Activated CD4-positive, CD25-positive, alpha-beta regulatory T cell treated with anti-CD3 and anti-CD28 coated beads, Interleukin-2, amount 50 U/mL, for 24 hours (primary cell): ENCODE data around the gene ATP8B2.
"Not testable (repeated sequence)": the region's sequence is repeated elsewhere in the genome, so short reads cannot be mapped to it uniquely, and the experiment has no call there.

Source experiments
- ATAC-seq, 2 donors: fragments of 150-1000 bp; cut with Tn5 transposase; one replicate each; pipeline ENCODE4 v1.10.0; 2021; ENCODE audit warnings: mild to moderate bottlenecking in 1 of 2, moderate library complexity in 1 of 2

Gene ATP8B2

DNA sequence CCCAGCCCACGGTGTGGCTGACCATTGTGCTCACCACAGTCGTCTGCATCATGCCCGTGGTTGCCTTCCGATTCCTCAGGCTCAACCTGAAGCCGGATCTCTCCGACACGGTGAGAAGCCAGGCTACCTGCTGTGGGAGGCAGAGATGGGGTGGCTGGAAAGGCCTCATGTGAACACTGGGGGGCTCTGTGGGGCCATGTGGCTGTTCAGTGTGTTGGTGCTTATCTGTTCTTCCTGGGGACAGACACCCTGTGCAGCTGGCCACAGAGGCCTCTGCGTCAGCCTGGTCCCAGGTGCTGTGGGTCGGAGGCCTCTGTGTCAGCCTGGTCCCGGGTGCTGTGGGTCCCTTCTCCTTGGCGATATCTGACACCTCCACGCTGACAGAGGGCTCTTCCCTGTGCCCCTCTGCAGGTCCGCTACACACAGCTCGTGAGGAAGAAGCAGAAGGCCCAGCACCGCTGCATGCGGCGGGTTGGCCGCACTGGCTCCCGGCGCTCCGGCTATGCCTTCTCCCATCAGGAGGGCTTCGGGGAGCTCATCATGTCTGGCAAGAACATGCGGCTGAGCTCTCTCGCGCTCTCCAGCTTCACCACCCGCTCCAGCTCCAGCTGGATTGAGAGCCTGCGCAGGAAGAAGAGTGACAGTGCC, 23.2 kb downstream of the ATP8B2 start:
- no peak for ATAC-seq

DNA sequence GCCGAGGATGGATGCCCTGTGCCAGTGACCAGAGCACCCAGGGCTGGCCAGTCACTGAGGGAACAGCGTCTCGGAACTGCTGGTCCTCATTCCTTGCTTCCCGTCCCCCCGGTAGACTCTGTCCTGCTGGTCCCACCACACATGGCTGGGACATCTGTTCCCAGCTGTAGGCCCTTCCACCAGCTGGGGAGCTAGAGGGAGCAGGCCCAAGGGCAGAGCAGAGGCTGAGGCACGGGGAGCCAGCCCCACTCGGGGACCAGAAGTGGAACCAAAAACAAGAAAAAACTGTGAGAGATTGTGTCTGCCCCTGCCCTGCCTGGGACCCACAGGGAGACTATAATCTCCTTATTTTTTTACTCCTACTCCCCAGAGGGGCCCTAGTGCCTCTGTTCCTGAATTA, 23.8 kb downstream of the ATP8B2 start:
- ATAC-seq = no peak

DNA sequence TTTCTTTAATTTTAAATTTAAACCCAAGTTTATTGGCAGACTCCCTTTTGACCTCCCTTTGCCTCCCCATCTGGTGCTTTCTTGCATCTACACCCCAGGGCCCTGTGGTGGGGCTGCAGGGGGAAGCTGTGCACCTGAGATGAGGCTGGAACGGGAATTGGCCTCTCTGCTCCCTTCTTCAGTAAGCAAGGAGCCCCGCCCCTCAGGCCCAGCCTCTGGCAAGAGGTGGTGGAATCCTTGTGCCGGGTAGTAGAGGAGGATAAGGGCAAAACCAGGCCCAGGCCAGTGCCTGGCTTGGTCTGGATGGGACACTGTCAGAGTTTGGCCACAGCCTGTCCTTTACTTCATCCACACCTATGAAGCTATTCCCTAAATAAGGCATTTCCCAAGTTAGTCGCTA, 25.1 kb downstream of the ATP8B2 start:
- no peak for ATAC-seq

DNA sequence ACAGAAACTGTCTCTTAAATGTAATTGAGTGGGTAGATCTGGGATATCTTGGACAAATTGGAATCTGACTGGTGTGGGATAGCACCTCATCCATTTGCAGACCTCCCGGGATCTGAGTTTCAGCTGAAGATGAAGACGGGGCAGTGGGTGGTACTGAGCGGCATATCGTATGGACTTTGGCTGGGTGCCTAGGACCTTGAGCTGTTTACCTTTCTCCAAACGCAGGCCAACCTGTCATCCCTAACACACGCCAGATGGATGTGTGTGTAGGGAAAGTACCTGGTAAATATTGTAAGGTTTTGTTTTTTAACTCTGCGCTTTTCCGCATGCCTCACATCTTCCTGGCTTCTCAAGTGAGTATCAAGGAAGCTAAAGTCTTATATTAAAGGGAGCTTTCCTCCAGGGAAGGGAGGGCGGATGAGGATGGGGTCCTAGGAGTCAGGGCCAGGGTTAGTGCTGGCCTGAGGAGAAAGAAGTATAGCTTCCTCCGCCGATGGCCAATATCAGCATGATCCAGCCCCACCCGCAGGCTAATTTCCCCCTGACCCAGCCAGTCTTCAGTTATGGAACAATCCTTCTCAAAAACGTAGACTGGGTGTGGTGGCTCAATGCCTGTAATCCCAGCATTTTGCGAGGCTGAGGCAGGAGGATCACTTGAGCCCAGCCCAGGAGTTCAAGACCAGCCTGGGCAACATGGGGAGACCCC, 26.2 kb downstream of the ATP8B2 start:
- no peak for ATAC-seq

DNA sequence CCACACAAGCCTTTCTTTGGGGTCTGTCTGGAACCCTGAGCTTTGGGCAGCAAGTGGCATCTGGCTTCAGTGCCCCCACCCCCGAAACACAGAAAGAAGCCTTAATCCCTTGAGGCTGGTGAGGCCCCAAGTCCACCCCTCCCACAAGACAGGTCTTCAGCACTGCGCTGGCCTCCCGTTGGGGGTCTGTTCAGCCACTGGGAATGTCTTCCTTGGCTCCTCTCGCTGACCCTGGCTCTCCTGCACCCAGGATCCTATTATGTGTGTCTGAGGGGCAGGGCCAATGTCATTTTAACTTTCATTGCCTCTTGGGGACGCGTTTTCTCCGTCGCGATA, 26.9 kb downstream of the ATP8B2 start:
- ATAC-seq = no peak

DNA sequence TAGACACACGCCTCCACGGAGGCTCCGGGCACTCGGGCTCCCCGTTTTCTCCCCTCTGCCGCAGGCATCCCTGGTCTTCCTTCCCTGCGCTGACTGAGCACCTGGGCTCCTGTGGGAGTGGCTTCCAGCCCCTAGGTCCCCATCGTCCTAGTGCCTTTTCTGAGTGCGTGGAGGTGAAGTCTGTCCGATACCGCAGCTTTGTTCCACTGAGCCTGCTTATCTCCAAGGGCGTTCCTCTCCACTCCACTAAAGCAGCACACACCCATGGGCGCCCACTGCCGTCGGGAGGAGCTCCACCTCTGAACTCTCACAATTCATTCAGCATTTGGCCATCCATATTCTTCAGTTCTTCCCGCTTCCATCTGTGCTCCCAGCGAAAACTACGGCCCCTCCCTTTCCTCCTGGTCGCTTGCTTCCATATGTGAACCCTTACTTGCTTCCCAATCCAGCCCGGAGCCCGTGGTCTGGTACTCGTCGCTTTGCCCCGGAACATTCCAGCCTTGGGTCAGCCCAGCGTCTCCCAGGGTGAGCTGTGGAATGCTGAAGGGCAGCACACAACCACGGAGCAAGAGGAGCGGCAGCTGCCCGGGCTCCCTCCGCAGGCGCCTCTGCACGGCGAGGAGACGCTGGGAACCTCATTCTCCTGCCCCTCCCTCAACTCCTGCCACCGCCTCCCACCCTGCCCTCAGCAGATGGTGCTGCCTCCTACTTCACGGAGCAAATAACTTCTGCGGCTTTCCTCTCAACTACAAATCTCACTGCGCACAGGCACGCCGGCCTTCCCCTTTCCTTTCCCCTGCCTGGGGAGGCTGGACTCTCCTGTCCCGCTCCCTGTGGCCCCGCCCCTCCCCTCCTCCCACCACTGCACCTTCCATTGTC, 27.5 kb downstream of the ATP8B2 start:
- peak; percentile 55 to 57 for ATAC-seq

DNA sequence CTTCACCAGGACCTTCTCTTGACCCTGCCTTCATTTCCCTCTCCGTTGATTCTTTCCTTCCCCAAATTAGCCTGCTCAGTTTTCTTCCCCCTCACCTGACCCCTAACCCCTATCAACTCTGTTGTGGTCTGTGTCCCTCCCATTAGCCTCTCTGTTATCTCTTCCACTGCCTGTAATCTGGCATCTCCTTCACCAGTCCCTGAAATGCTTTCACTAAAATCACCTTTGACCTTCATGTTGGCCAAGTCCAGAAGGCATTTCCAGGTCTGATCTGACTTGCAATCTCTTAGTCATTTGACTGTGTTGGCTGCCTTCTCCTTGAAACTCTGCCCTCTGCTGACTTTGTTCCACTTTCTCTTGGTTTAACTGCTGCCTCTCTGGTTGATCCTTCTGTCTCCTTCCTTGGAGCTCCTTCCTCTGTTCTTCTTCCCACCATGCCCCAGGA, 28.2 kb downstream of the ATP8B2 start:
- peak; percentile 67 to 74 for ATAC-seq

DNA sequence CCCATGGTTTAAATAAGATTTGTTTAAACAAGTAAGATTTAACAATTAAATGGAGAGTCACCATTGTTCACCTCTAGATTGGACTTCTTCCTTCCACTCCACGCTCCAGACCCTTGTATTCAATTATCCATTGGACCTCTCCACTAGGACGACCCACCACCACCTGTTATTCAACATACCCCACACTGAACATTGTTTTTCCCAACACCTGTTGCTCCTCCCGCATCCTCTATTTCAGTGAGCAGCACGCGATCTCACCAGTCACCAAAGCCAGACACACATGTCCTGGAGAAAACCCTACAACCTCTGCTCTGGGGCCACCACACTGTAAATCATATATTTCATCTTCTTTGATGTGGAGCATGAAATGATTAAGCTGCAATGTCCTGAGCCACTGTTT, 28.6 kb downstream of the ATP8B2 start:
- no peak for ATAC-seq

DNA sequence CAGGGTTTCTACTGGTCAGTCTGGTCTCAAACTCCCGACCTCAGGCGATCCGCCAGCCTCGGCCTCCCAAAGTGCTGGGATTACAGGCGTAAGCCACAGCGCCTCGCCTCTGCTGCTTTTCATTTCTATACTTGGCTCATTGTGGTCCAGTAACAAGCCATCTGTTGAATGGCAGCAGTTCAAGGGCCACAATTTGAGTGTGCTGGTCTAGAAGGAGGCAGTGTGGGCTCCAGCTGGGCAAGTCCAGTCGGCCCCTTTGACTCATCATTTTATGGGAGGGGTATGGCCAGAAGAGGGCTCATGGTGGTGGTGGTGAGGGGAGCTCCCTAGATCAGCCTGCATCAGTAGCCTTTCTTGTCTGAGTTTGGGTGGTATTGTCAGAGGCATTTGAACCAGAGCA, 33.2 kb downstream of the ATP8B2 start:
- ATAC-seq = no peak

DNA sequence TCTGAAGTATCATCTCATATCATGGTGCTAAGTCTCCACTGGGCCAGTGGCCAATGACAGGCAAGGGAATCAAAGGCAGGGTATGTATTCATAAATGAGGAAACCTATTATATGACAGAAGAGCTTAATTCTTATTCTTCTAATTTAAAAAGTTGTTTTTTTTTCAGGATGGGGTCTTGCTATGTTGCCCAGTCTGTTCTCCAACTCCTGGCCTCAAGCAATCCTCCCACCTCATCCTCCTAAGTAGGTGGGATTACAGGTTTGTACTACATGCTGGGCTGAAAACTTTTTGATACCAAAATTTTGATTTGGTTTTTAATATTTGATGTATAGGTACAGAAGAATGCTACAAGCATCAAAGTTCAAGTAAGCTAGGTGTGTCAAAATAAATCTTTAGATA, 35.0 kb downstream of the ATP8B2 start:
- ATAC-seq = no peak

DNA sequence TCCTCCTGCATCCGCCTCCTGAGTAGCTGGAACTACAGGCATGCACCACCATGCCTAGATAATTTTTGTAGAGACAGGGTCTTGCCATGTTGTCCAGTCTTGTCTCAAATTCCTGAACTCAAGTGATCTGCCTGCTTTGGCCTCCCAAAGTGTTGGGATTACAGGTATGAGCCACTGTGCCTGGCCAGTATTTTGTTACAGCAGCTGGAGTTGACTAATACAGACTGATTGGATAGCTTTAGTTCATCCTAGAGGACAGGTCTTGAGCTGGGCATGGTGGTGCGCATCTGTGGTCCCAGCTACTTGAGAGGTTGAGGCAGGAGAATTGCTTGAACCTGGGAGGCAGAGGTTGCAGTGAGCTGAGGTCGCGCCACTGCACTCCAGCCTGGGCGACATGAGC, 35.6 kb downstream of the ATP8B2 start:
- not testable (repeated sequence) for ATAC-seq

DNA sequence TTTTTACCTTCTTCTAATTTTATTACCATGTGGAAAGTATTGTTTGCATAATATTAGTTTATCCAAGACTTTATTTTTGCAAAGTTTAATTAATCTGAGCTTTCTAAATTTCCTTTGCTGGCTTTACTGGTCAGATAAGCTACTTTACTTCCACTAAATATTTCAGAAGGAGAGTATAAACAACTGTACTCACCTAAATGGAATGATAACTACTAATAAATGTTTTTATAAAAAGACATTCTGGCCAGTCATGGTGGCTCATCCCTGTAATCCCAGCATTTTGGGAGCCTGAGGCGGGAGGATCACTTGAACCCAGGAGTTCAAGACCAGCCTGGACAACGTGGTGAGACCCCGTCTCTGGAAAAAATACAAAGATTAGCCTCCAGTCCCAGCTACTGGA, 36.0 kb downstream of the ATP8B2 start:
- ATAC-seq = no peak

DNA sequence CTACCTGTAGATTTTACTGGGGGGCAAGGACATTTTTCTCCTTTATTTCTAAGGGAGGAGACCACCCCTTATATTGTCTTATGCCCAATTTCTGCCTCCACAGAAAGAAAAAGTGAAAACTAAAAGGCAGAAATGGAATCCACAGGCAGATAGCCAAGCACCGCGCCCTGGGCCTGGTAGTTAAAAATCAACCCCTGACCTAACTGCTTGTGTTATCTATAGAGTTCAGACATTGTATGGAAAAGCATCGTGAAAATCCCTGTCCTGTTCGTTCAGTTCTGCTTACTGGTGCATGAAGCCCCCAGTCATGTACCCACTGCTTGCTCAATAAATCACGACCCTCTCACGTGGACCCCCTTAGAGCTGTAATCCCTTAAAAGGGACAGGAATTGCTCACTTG, 46.1 kb downstream of the ATP8B2 start:
- ATAC-seq = no peak

DNA sequence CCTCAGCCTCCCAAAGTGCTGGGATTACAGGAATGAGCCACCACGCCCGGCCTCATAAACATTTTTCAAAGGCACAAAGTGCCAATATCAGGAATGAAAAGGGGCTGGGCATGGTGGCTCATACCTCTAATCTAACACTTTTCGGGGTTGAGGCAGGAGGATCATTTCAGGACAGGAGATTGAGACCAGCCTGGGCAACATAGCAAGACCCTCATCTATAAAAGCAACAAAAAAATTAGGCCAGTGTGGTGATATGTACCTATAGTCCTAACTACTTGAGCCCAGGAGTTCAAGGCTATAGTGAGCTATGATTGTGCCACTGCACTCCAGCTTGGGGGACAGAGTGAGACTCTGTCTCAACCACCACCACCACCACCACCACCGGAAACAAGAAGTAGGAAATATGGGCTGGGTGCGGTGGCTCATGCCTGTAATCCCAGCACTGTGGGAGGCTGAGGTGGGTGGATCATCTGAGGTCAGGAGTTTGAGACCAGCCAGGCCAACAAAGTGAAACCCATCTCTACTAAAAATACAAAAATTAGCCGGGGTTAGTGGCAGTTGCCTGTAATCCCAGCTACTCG, 48.5 kb downstream of the ATP8B2 start:
- ATAC-seq = not testable (repeated sequence)

DNA sequence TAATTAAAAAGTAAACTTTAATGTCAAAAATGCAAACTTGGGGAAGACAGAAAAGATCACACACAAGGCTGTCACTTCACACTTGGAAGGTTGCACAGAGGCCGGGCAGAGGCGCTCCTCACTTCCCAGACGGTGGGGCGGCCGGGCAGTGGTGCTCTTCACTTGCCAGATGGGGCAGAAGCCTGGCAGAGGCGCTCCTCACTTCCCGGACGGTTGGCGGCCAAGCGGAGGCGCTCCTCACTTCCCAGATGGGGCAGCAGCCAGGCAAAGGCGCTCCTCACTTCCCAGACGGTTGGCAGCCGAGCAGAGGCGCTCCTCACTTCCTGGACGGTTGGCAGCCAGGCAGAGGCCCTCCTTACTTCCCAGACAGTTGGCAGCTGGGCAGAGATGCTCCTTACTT, 54.0 kb downstream of the ATP8B2 start:
- no peak for ATAC-seq

DNA sequence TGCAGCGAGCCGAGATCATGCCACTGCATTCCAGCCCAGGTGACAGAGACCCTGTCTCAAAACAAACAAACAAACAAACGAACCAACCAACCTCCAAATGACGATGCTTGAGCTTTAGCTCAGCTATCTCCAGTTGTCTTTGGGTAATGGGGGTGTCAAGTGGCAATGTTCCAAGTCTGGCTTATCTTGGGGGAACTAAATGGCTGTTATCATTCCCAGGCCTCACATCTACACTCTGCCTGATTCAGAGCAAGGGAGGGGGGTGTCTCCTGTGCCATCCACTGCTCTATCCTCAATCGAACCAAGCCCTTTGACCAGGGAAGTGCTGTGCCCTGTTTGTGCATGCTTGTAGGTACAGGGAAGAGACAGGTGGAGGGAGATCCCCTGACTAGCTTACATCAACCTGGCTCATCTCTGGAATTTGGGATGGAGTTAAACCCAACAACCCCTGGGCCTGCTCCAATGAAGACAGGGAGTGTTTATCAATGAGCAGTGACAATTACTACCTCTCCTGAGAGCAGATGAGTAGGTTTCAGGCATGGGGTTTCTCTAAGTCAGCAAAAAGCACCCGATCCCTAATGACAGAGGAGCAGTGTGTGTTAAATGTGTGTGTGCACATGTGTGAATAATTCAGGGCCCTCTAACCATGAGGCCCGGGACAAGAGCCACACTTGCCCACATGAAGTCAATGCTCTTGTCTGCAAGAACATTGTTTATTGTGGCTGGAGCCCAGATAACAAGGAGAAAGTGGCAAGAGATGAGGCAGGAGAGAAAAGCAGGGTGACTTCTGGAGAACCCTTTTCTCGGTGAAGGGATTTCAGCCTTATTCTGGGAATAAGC, 59.5 kb downstream of the ATP8B2 start:
- no peak for ATAC-seq

DNA sequence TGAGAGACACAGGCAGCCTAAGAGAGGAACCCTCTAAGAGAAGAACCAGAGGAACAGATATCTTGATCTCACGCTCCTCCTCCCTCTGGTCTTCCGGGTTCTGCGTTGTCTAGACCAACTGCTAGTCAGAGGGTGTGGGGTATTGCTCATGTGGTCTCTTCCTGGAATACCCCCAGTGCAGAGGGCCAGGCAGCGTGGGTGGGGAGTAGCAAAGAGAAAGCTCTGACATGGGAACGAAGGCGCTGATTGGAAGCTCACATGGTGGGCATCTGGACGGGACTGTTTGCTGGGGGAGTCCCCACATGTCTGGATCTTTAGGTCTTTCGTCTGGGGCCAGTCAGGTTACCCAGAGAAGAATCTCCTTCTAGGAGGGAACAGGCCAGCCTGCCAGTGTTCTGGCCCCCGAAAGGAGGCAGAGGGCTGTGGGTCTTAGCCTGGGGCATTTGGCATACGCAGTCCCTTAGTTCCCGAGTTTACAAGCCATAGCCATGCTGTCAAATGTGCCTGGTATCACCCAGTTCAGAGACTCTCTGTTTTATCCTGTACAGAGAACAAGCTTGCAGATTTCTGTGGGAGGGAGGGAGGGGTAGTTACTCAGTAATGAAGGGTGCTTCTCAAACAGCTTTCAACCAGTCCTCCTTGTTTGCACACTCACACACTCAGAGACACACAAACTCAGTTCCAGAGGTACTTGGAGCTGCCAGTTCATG, 61.5 kb downstream of the ATP8B2 start:
- ATAC-seq = peak; percentile 93 to 98

DNA sequence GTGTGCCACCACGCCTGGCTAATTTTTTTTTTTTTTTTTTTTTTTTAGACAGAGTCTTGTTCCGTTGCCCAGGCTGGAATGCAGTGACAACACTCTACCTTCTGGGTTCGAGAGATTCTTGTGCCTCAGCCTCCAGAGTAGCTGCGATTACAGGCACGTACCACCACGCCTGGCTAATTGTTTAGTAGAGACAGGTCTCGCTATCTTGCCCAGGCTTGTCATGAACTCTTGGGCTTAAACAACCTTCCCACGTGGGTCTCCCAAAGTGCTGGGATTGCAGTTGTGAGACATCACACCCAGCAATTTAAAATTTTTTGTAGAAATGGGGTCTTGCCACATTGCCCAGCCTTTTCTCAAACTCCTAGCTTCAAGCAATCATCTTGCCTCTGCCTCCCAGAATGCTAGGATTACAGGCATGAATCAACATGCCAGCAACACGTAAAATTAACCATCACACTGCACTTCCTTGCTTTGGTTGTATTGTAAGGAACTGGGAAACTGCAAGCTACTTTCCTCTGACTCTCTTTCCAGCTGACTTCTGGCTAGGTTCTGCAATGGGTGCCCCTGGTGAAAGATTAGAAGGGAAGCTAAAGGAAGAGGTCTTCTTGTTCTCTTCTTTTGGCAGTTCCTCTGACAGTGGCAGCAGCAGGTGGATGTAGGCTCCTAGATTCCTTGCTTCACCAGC, 65.9 kb downstream of the ATP8B2 start:
- ATAC-seq = no peak

DNA sequence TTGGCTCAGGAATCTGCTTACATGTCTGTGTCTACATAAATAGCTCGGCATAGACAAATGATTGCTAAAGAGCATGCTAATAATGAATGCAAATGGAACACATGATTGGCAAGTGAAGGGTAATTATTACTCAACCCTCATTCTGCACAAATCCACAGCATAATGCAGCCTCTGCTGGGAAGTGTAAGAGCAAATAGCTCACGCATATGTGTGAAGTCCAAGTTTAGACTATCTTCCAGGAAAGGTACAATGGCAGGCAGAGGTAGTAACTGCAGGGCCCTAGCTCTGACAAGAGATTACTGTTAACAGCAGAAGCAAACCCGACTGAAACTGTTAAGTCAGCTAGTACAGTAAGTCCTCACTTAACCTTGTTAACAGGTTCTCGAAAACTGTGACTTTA, 72.8 kb downstream of the ATP8B2 start:
- ATAC-seq = peak; percentile 63 to 78

DNA sequence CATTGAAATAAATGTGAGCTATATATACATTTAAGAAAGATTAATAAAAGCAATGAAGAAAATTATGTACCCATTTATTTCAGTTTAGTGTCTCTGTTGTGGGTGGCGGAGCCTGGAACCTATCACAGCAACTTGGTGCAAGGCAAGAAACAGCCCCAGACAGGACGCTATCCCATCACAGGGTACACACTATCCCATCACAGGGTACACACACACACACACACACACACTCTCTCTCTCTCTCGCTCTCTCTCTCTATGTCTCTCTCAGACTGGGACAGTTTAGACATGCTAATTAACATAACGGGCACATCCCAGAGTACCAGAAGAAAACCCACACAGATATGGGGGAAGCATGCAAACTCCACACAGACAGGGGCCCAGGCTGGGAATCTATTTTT, 73.4 kb downstream of the ATP8B2 start:
- ATAC-seq = no peak

DNA sequence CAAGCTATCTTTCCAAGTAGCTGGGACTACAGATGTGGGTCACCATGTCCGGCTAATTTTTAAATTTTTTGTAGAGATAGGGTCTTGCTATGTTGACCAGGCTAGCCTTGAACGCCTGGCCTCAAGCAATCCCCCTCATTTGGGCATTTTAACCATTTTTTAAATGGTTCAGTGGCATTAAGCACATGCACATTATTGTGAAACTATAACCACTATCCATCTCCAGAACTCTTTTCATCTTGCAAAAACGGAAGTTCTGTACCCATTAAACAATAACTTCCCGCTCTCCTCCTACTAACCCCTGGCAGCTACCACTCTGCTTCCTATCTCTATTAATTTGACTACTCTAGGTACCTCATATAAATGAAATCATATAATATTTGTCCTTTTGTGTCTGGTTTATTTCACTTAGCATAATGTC, 75.1 kb downstream of the ATP8B2 start:
- no peak for ATAC-seq
